SU-DHL-6 (cell line): Measurements from ENCODE around the gene SYCP3.

Experiments used
- CTCF ChIP-seq: fragments of 200-600 bp; sonication (generic); IDR thresholded peaks from one replicate; pipeline ENCODE4 v1.5.1; 2017; ENCODE audit warnings: antibody characterized with exemption, mild to moderate bottlenecking, low read length, moderate library complexity; ENCODE audit not compliant: insufficient read depth, poor library complexity, severe bottlenecking
- EZH2phosphoT487 ChIP-seq: fragments of 200-600 bp; sonication (generic), shearing (Covaris generic); conservative IDR thresholded peaks from 2 replicates; pipeline ENCODE4 v1.6.1; 2018; ENCODE audit warnings: mild to moderate bottlenecking, antibody characterized with exemption, low read length, moderate library complexity, mixed read lengths

- TF ChIP-seq CTCF (no peak), EZH2phosphoT487 (no peak)
These were observed 39.9 kb upstream of the SYCP3 start for GRCh38 chr12:101779200-101779599.
